M059J (cell line): ENCODE results near the gene ELOVL2. TPM values are rescaled to one million over a fixed set of nuclear protein-coding genes. Genes with fewer than 3 reads are reported as not detected.

Experiments used
- DNase-seq: peaks from one replicate; pipeline ENCODE4 v3.0.0-alpha.2; 2012; ENCODE audit warnings: low read depth
- total RNA-seq: library from RNA; depleted of rRNA; stranded (reverse); fragments of >200 nt; shearing (Covaris generic); gene quantifications from 2 replicates; pipeline ENCODE4 v1.2.3, GENCODE V29; 2014

The ELOVL2 gene
- total RNA-seq, 1 experiment from 2014 or later: 6.2 TPM

DNA sequence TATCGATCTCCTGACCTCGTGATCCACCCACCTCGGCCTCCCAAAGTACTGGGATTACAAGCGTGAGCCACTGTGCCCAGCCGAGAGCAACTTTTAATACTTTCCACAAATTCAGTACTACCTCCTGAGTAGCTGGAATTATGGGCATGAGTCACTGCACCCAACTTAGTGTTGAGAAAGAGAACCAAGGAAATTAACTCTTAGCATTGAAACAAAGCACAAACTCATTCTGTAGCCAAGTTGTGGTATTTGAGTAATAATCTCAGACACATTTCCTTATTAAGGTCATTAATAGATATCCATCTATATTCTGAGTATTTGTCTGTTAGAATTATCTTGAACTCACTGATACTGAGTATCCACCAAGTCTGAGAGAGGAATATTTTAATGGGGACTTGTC is 14.3 kb upstream of the ELOVL2 start:
- DNase-seq: peak; percentile 42

DNA sequence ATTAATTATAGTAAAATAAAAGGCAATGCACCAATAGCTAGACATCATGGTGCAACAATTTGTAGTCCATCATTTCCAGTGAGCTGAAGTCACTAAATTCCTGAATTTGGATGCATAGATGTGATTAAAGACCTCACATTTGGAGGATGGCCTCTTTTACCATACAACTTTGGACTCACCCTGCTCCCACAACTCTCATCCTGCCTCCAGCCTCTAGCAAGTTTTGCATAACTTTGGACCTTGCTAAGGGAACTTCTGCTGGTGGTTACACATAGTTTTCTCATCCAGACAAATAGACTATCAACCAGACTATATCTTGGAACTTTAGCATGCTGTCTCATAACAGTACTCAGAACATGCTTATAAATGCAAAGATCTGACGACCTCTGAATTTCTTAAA is 12.8 kb upstream of the ELOVL2 start:
- DNase-seq: no peak

DNA sequence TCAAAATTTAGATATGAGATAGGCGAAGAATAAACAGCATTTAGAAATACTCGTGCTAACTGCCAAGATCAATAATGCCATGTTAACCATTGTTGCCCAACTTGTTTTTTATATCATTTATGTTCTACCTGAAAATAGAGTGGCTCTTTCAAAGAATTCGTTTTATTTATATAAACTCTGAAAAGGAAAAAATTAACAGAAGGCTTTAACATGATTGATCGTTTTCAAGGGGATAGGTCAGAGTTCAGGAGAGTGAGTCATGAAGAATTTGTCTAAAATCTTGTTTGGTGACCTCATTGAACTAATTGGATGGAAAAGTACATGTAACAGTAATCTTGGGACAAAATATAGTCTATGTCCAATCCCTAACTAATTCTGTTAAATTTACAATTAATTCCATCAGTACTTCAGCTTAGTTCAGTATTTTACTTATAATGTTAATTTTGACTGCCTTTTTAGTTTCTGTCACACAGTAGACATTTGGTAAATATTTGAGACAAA is 11.1 kb upstream of the ELOVL2 start:
- DNase-seq: peak; percentile 81

- peak; percentile 49 for DNase-seq
Measured at GRCh38 chr6:11054722-11055121, 10.6 kb upstream of the ELOVL2 start.

GRCh38 chr6:11053307-11053706 is 9.2 kb upstream of the ELOVL2 start:
- no peak for DNase-seq

GRCh38 chr6:11050731-11051130 is 6.6 kb upstream of the ELOVL2 start:
- peak; percentile 92 for DNase-seq

GRCh38 chr6:11044712-11045167 is 635 bp upstream of the ELOVL2 start:
- no peak for DNase-seq

GRCh38 chr6:11043378-11043960 is 636 bp downstream of the ELOVL2 start:
- peak; percentile 41 for DNase-seq

DNA sequence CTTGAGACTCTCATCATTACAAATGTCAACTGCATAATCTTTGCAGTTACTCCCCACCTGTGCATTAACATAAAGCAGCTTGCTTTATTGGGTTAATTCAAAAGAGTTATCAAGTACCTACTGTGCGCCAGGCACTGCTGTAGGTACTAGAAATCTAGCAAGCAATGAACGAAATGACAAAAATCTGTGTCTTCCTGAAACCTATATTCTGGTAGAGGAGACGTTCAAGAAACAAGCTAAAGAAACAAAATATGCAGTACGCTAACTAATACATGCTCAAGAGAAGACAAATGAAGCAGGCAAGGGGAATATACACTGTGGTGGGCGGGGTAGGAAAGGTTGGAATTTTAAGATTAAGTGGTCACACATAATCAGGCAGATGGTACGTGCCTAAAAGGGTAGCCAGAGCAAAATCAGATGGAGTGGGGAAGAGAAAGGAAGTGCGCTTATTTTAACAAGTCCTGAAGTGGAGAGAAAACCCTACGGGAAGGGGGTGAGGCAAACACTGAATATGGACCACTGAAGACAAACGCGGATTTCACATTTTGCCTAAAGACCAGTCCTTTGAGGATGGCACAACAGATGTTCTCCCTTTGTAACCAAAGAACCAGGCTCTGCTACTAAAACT is 1.2 kb downstream of the ELOVL2 start:
- no peak for DNase-seq

DNA sequence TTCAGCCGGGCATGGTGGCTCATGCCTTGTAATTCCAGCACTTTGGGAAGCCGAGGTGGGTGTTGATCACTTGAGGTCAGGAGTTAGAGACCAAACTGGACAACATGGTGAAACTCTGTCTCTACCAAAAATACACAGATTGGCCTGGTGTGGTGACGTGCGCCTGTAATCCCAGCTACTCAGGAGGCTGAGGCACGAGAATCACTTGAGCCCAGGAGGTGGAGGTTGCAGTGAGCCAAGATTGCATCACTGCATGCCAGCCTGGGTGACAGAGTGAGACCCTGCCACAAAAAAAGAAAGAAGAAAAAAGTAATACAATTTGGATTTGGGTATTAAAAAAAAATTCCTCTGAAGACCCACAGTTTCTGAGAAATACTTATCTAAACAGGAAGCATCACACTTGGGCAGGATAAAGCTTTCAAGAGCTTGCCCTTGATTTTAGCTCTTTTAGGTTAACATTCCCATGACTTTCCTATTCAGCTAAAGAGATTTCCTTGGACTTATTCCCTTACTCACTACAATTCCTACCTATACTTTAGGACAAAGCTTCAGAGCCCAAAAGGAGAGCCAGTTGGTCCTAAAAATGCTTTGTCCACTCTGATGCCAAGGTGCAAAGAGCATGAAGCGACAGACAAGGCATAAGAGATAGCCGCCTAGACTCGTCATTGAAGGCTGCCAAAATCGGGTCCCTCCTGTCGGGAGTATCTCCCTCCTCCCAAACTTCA is 1.9 kb downstream of the ELOVL2 start:
- no peak for DNase-seq

DNA sequence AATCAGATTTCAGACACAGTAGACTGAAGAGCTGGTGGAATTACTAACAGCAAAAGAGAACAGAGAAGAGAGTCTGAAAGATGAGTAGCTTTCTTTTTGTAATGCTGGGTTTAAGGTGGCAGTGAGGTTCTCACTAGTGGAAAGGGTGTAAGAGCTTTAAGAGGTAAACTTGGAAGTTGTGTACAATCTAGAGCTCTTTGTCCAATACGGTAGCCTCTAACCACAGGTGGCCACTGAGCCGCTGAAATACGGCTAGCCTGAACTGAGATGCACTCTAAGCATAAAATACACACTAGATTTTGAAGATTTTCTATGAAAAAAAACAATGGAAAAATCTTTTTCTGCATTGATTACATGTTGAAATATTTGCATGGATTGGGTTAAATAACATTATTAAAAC is 4.0 kb downstream of the ELOVL2 start:
- no peak for DNase-seq

GRCh38 chr6:11039040-11039439 is 5.1 kb downstream of the ELOVL2 start:
- DNase-seq: no peak

- no peak for DNase-seq
Measured at GRCh38 chr6:11036977-11037430, 7.1 kb downstream of the ELOVL2 start.

GRCh38 chr6:11036351-11036740 is 7.8 kb downstream of the ELOVL2 start:
- DNase-seq: no peak

DNA sequence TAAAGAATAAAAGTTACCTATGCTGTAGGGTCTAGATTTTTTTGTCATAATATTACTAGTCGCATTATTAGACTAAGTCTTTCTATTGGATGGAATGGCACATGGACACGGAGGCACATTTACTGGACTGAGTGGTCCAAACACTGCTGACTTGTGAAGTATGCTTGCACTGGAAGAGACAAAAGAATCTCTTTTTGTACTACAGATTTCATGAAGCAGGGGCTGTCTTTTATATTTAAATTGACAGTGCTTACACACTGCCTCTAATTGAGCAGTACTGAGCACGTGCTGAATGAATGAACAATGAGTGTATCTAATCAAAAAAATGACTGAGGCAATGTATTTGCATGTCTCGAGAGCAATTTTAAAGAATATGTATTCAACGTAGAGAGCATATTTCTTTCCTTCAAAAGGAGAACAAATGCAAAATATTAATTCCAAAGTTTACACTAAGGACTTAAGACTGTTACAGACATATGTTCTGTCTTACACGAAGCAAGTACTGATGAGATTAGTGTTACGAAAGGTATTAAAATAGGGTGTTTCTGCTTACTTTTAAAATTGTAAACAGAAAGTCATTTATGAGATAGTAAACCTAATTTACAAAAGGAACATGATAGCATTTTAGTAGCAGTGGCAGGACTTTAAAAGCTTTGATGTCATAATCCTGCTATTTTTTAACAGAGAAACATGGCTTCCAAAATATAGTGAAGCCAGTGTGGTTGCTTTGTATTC is 8.3 kb downstream of the ELOVL2 start:
- DNase-seq: no peak

GRCh38 chr6:11033825-11034224 is 10.3 kb downstream of the ELOVL2 start:
- peak; percentile 86 for DNase-seq

DNA sequence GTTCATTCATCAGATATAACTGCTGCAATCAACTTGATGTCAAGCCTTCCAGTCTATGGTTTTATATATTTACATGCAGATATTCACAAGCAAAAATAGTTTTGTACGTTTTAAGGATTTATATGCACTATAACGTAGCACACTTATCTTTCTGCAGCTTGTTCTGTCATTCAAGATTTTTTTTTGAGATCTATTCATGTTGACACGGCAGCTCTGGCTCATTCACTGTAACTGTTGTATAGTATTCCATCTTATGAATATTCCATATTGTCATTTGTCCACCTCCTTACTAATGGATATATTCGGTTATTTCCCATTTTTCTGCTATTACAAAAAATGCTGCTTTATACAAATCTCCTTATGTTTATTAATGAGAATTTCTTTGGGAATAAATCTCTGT is 13.2 kb downstream of the ELOVL2 start:
- DNase-seq: no peak

GRCh38 chr6:11028959-11029358 is 15.1 kb downstream of the ELOVL2 start:
- no peak for DNase-seq

- DNase-seq: no peak
Measured at GRCh38 chr6:11027565-11028110, 16.5 kb downstream of the ELOVL2 start.

DNA sequence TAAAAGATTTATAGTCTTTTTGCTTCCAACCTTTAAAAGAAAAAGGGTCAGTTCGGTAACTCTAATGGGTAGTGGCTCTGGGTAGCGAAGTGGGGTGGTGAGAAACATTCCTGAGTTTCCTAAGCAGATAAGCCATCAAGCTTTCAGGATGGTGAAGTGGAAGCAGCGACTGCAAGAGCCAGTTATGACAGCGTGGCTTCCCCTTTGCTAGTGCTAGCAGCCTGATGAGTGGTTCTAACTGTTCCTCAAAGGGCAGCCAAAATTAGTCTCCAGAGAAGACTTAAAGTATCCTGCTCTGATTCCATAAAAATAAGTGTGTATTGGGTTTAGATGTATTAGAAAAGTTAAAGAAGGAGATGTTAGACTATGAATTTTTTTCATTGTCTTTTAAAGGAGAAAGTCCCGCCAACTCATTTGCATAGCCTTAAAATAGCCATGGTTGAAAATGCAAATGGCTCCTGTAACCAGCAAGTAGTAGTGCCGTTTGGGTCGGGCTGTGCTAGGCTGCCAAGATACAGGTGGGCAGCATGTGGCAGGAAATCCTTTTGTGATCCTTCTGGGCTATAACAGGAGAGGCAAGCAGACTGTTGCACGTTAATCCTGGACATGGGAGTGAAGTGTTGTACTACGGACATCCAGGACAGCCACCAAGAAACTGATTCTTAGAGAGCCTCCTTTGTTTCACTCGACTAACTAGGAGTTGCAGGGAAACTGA is 18.0 kb downstream of the ELOVL2 start:
- peak; percentile 42 for DNase-seq

DNA sequence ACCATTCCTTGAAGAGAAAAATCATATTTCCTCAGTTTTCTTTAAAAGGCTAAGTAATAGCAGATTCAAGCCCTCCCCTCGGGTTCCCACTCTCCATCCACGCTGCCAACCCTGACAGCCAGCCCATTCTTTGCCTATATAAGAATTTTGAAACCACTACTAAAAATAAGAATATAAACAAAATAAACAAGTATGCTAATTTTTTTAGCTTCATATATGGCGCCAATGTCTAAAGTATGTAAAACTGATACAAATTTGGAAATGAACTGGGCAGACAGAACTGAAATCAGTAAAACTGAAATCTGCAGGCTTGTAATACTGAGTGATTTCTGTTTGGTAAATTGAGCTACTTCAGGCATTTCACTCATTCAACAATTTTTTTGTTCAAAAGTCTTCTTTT is 19.0 kb downstream of the ELOVL2 start:
- no peak for DNase-seq
